B cell (primary cell): ENCODE measurements around the gene WDR33.

Experiments used
- CTCF ChIP-seq: fragments of 200-600 bp; IDR thresholded peaks from one replicate; pipeline ENCODE4 v1.8.0; 2022; ENCODE audit warnings: antibody characterized with exemption, mild to moderate bottlenecking
- EZH2 ChIP-seq: IDR thresholded peaks from 2 replicates; pipeline ENCODE4 v1.6.1; 2012; ENCODE audit warnings: borderline replicate concordance, low read depth, mild to moderate bottlenecking, moderate library complexity, low read length; ENCODE audit not compliant: insufficient read depth, poor library complexity, severe bottlenecking

- TF ChIP-seq CTCF: no peak
- no peak for TF ChIP-seq EZH2
Measured at GRCh38 chr2:127707890-127708648, 102.9 kb downstream of the WDR33 start.
